Frontal cortex (tissue), 4 donors: ENCODE results near the gene ACR. TPM values are rescaled to one million over a fixed set of nuclear protein-coding genes. Genes with fewer than 3 reads are reported as not detected.
A peak's percentile ranks its signal among the peaks of the same experiment; 100 is the strongest.
"Not testable (repeated sequence)": the region's sequence is repeated elsewhere in the genome, so short reads cannot be mapped to it uniquely, and the experiment has no call there.

Source experiments
- DNase-seq, 2 donors: peaks; one replicate each; pipeline ENCODE4 v3.0.0; 2012; ENCODE audit warnings: low spot score in 2 of 2
- FAIRE-seq: peaks from 2 replicates; lab custom pipeline; 2012; peaks lifted over from hg19 to GRCh38; lab: Jason Lieb, UNC
- total RNA-seq: library from RNA; depleted of rRNA; stranded (reverse); fragments of >200 nt; gene quantifications from one replicate; pipeline ENCODE4 v1.2.3, GENCODE V29; 2014
- donor health status: control.
- donor health status: control.
- donor health status: control.

The ACR gene
- total RNA-seq, 1 donor from 2014 or later: not detected

- no peak for DNase-seq
- no peak for FAIRE-seq
Measured at GRCh38 chr22:50730013-50730891, 7.8 kb upstream of the ACR start.

GRCh38 chr22:50730941-50731661 lies 6.9 kb upstream of the ACR start:
- FAIRE-seq (no peak), DNase-seq (no peak)

- no peak for FAIRE-seq
- DNase-seq: peak; percentile 73 to 78
Measured at GRCh38 chr22:50731811-50732624, 6.0 kb upstream of the ACR start.

- no peak for DNase-seq
- FAIRE-seq: no peak
Measured at GRCh38 chr22:50732681-50733080, 5.3 kb upstream of the ACR start.

GRCh38 chr22:50733521-50734342 lies 4.3 kb upstream of the ACR start:
- FAIRE-seq: no peak
- DNase-seq: peak; percentile 72 to 76

GRCh38 chr22:50734343-50734771 lies 3.6 kb upstream of the ACR start:
- no peak for DNase-seq
- FAIRE-seq: no peak

- no peak for FAIRE-seq
- DNase-seq: no peak
Measured at GRCh38 chr22:50734986-50735738, 2.8 kb upstream of the ACR start.

GRCh38 chr22:50735739-50736030 lies 2.3 kb upstream of the ACR start:
- FAIRE-seq (no peak), DNase-seq (no peak)

GRCh38 chr22:50738649-50739227 lies 734 bp downstream of the ACR start:
- DNase-seq: no peak
- FAIRE-seq: no peak

GRCh38 chr22:50739279-50739691 lies 1.3 kb downstream of the ACR start:
- FAIRE-seq: no peak
- no peak for DNase-seq

- no peak for DNase-seq
- no peak for FAIRE-seq
Measured at GRCh38 chr22:50739894-50740293, 1.9 kb downstream of the ACR start.

GRCh38 chr22:50740714-50741113 lies 2.7 kb downstream of the ACR start:
- not testable (repeated sequence) for FAIRE-seq, DNase-seq

- not testable (repeated sequence) for DNase-seq, FAIRE-seq
Measured at GRCh38 chr22:50744424-50744823, 6.4 kb downstream of the ACR start.

- not testable (repeated sequence) for FAIRE-seq
Measured at GRCh38 chr22:50747521-50747920, 9.5 kb downstream of the ACR start.

GRCh38 chr22:50748630-50749029 lies 10.6 kb downstream of the ACR start:
- DNase-seq, FAIRE-seq: not testable (repeated sequence)

More at GRCh38 chr22:50747521-50747920, 9.5 kb downstream of the ACR start:
- DNase-seq: not testable (repeated sequence)

GRCh38 chr22:50749302-50750074 lies 11.5 kb downstream of the ACR start:
- not testable (repeated sequence) for FAIRE-seq, DNase-seq

- FAIRE-seq, DNase-seq: not testable (repeated sequence)
Measured at GRCh38 chr22:50755251-50755650, 17.2 kb downstream of the ACR start.
